HepG2 (cell line): ENCODE data around the gene SFXN5. TPM values are rescaled to one million over a fixed set of nuclear protein-coding genes. Genes with fewer than 3 reads are reported as not detected.

Source experiments
- ATAC-seq: fragments of 200-7000 bp; cut with Tn5 transposase; 3 replicates; pipeline ENCODE4 v1.9.1; 2020; ENCODE audit warnings: mild to moderate bottlenecking, moderate library complexity
- BruUV-seq: library from RNA; stranded (reverse); fragments of 400-500 nt; replicated peaks from 2 replicates; lab custom pipeline; 2021; lab: Mats Ljungman, UMichigan
- CTCF ChIA-PET: fragments of 300-600 bp; formaldehyde crosslinking; extraction: SDS; loops from one replicate; lab custom pipeline; 2021; ENCODE audit warnings: low total read pairs, inconsistent platforms, low intra/inter-chr PET ratio; lab: Yijun Ruan, JAX
- POLR2A ChIA-PET: fragments of 350-600 bp; sonication (Branson Sonifier 250); formaldehyde crosslinking; loops from one replicate; lab custom pipeline; 2020; ENCODE audit warnings: antibody characterized with exemption, inconsistent platforms; lab: Yijun Ruan, JAX
- DNase-seq: peaks from one replicate; pipeline ENCODE4 v3.0.0-alpha.2; 2015; ENCODE audit warnings: low spot score
- FAIRE-seq: peaks from 3 replicates; lab custom pipeline; 2011; peaks lifted over from hg19 to GRCh38; lab: Jason Lieb, UNC
- H2AFZ ChIP-seq: one replicate; pipeline ENCODE4 v1.6.1; 2011; ENCODE audit warnings: low read length, inconsistent platforms
- H3K27ac ChIP-seq: fragments of 300-600 bp; 3 replicates; pipeline ENCODE4 v1.8.0; 2011; ENCODE audit warnings: mixed run types, mild to moderate bottlenecking, mixed read lengths, low read length, inconsistent platforms; ENCODE audit not compliant: insufficient read depth; ENCODE audit errors: extremely low read length
- H3K27me3 ChIP-seq, 2 experiments: fragments of 200-600 bp in 1 of 2; 2 replicates in 1 of 2; 3 replicates in 1 of 2; pipeline versions ENCODE4 v1.6.0 to v1.8.0; 2011; ENCODE audit warnings: low read length in 2 of 2, mild to moderate bottlenecking in 2 of 2, moderate library complexity in 2 of 2, inconsistent platforms in 1 of 2; ENCODE audit not compliant: insufficient read depth in 2 of 2, control insufficient read depth in 1 of 2
- H3K36me3 ChIP-seq, 2 experiments: fragments of 200-600 bp in 1 of 2; replicated peaks in 1 of 2; 2 replicates in 1 of 2; 3 replicates in 1 of 2; pipeline versions ENCODE4 v1.5.1 to v1.8.0; 2011; ENCODE audit warnings: low read length in 2 of 2, inconsistent platforms in 1 of 2; ENCODE audit not compliant: insufficient read depth in 2 of 2, control insufficient read depth in 1 of 2
- H3K4me1 ChIP-seq: 2 replicates; pipeline ENCODE4 v1.5.1; 2012; ENCODE audit warnings: low read length, inconsistent platforms; ENCODE audit not compliant: insufficient read depth
- H3K4me2 ChIP-seq: 2 replicates; pipeline ENCODE4 v1.6.0; 2011; ENCODE audit warnings: low read depth, low read length, inconsistent platforms
- H3K4me3 ChIP-seq, 3 experiments: fragments of 200-600 bp in 1 of 3; sonication (generic), shearing (Covaris generic) in 1 of 3; replicated peaks in 1 of 3; 2 replicates each; pipeline ENCODE4 v1.5.1; 2011 to 2016; ENCODE audit warnings: low read length in 3 of 3, inconsistent platforms in 2 of 3, low read depth in 2 of 3, mild to moderate bottlenecking in 2 of 3, control low read depth in 1 of 3, mixed read lengths in 1 of 3; ENCODE audit not compliant: insufficient read depth in 1 of 3
- H3K79me2 ChIP-seq: one replicate; pipeline ENCODE4 v1.6.1; 2011; ENCODE audit warnings: low read length, inconsistent platforms; ENCODE audit not compliant: insufficient read depth
- H3K9ac ChIP-seq: 2 replicates; pipeline ENCODE4 v1.6.0; 2011; ENCODE audit warnings: mild to moderate bottlenecking, low read depth, low read length, inconsistent platforms; ENCODE audit not compliant: insufficient read depth
- H3K9me3 ChIP-seq: 2 replicates; pipeline ENCODE4 v1.5.1; 2012; ENCODE audit warnings: mild to moderate bottlenecking, low read length
- H4K20me1 ChIP-seq: 2 replicates; pipeline ENCODE4 v1.6.0; 2011; ENCODE audit warnings: inconsistent platforms, mild to moderate bottlenecking, low read length, moderate library complexity; ENCODE audit not compliant: insufficient read depth
- BORCS8-MEF2B ChIP-seq: sonication (generic); formaldehyde crosslinking; IDR thresholded peaks from 2 replicates; pipeline ENCODE4 v1.8.0; 2022; ENCODE audit warnings: mild to moderate bottlenecking, missing genetic modification reagents
- BRD4 ChIP-seq: sonication (generic); formaldehyde crosslinking; IDR thresholded peaks from 2 replicates; pipeline ENCODE4 v1.4.0; 2020; ENCODE audit warnings: missing genetic modification reagents
- FOXK2 ChIP-seq: fragments of 450-650 bp; IDR thresholded peaks from 2 replicates; pipeline ENCODE4 v1.6.1; 2016
- ZNF34 ChIP-seq: sonication (generic); formaldehyde crosslinking; IDR thresholded peaks from 2 replicates; pipeline ENCODE4 v1.4.0; 2020; ENCODE audit warnings: mild to moderate bottlenecking, missing genetic modification reagents, borderline replicate concordance
- ZNF572 ChIP-seq: sonication (generic); formaldehyde crosslinking; IDR thresholded peaks from 2 replicates; pipeline ENCODE4 v1.5.1; 2020; ENCODE audit warnings: mild to moderate bottlenecking, missing genetic modification reagents
- WGBS: methylation state at CpG from one replicate; pipeline ENCODE4 v1.1.6; 2017; ENCODE audit warnings: low lambda C conversion rate; 5-methylcytosine and 5-hydroxymethylcytosine counted together
- in situ Hi-C: cut with HindIII; loops from 2 replicates; pipeline ENCODE4 v1.10.0; 2017; ENCODE audit warnings: low pct_unique_long_range_greater_than_20kb; ENCODE audit not compliant: extremely low pct_ligation_motif_present
- intact Hi-C: fragments of 100-400 bp; cut with micrococcal nuclease; formaldehyde crosslinking; loops from one replicate; pipeline ENCODE4 v1.10.0; 2022; ENCODE audit not compliant: unreplicated experiment
- polyA plus RNA-seq, 8 experiments: library from polyadenylated mRNA; depleted of rRNA in 3 of 8; stranded (reverse) in 7 of 8; unstranded in 1 of 8; fragments of >200 nt; fragmentation: Illumina TruSeq in 4 of 8; extraction: Trizol in 4 of 8; gene quantifications; 2 replicates each; pipeline versions ENCODE4 v1.2.1 to v1.2.3, GENCODE V29; 2011 to 2016; ENCODE audit warnings: low read depth in 4 of 8, missing spikeins in 1 of 8, mixed read lengths in 1 of 8; ENCODE audit not compliant: insufficient read depth in 1 of 8
- total RNA-seq, 5 experiments: library from RNA; depleted of rRNA; stranded (reverse); fragments of >200 nt; fragmentation: Illumina TruSeq; extraction: Trizol; gene quantifications; 2 replicates each; pipeline ENCODE4 v1.2.3, GENCODE V29; 2016; ENCODE audit warnings: low read depth in 1 of 5
- TF ChIP-seq, protein P1 (sequence below): IDR thresholded peaks from 2 replicates; pipeline ENCODE4 v1.6.1; 2012; ENCODE audit warnings: inconsistent platforms
- TF ChIP-seq, protein P2 (sequence below): fragments of 450-650 bp; IDR thresholded peaks from 2 replicates; pipeline ENCODE4 v1.6.1; 2017; ENCODE audit warnings: mild to moderate bottlenecking

The SFXN5 gene
- total and polyA plus RNA-seq, 2 of the 13 experiments (the other 11 are each of a cell fraction or from before 2014, with no cell fraction given): 34.9 to 37.4 TPM

DNA sequence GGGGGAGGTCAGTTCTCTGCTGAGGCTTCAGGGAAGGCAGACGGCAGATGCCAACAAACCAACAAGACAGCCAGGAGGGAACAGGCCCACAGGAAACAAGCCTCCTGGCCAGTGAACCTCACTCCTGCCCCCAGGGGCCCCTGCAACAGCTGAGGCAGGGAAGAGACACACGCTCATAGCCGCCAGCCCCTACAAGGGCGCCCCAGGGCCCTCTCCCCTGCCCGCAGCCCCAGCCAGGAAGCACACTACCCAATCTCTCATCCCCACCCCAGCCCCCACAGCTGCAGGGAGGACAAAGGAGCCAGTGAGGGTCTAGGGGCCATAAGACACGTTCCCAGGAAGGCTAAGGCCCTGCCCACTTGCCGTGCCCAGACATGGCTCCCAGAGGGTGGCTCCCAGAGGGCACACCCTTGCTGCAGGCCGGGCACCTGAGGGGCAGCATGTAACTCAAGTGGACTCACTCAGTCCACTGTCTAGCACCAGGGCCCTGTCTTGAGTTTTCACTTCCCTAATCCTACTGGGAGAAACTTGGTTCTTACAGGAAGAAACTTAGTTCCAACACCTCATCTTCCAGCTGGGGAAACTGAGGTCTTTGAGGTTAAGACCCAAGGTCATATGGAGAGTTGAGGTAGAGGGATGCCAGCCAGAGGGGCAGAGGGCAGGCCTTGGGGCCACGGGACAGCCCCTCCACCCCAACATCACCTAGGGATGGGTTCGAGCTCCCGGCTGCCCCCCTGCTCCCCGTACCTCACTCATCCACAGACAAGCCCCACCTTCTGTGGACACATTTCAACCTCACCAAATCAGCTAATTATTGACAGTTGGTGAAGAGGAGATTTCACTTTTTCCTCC is 116.9 kb downstream of the SFXN5 start:
- Histone ChIP-seq H3K36me3 (peaks cover 1 to 3% of the 10 kb centered on the region in 2 experiments; a peak in 1 of 5 replicates), H3K27me3 (no peaks in the 10 kb centered on the region), H3K79me2 (no peaks in the 10 kb centered on the region), H3K9me3 (no peaks in the 10 kb centered on the region), H3K4me2 (no peak overlapping the region), H3K4me3 (no peak overlapping the region), H3K9ac (no peak overlapping the region), H3K4me1 (no peaks in the 10 kb centered on the region), H4K20me1 (no peaks in the 10 kb centered on the region), H3K27ac (no peak overlapping the region), H2AFZ (no peak overlapping the region)
- DNase-seq: no peak
- in situ Hi-C loops (no loop called here), intact Hi-C loops (no loop called here)
- TF ChIP-seq FOXK2: no peak
- TF ChIP-seq ZNF34 (CRISPR knock-in tag): no peak
- TF ChIP-seq BRD4: no peak
- TF ChIP-seq, protein P1, sequence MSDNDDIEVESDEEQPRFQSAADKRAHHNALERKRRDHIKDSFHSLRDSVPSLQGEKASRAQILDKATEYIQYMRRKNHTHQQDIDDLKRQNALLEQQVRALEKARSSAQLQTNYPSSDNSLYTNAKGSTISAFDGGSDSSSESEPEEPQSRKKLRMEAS: no peak
- no peak for TF ChIP-seq BORCS8-MEF2B (CRISPR knock-in tag)
- TF ChIP-seq, protein P2, sequence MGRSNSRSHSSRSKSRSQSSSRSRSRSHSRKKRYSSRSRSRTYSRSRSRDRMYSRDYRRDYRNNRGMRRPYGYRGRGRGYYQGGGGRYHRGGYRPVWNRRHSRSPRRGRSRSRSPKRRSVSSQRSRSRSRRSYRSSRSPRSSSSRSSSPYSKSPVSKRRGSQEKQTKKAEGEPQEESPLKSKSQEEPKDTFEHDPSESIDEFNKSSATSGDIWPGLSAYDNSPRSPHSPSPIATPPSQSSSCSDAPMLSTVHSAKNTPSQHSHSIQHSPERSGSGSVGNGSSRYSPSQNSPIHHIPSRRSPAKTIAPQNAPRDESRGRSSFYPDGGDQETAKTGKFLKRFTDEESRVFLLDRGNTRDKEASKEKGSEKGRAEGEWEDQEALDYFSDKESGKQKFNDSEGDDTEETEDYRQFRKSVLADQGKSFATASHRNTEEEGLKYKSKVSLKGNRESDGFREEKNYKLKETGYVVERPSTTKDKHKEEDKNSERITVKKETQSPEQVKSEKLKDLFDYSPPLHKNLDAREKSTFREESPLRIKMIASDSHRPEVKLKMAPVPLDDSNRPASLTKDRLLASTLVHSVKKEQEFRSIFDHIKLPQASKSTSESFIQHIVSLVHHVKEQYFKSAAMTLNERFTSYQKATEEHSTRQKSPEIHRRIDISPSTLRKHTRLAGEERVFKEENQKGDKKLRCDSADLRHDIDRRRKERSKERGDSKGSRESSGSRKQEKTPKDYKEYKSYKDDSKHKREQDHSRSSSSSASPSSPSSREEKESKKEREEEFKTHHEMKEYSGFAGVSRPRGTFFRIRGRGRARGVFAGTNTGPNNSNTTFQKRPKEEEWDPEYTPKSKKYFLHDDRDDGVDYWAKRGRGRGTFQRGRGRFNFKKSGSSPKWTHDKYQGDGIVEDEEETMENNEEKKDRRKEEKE: no peak
- no peak for TF ChIP-seq ZNF572 (CRISPR knock-in tag)
- no TSS peak for BruUV-seq
- ChIA-PET POLR2A (no interaction called here), CTCF (no interaction called here)
- ATAC-seq: no peak
- WGBS: 84% methylated on average over 11 of the region's 12 CpGs
- no peak for FAIRE-seq
